ENCODE data around the gene MAGI2.

- TF ChIP-seq ZBTB1 (CRISPR knock-in tag; IDR thresholded peaks at IDR 0.05; ENCODE audit: borderline replicate concordance) (no peak), ZSCAN29 (CRISPR knock-in tag; conservative IDR thresholded peaks at IDR 0.05) (no peak), ZNF10 (CRISPR knock-in tag; IDR thresholded peaks at IDR 0.05; ENCODE audit: borderline replicate concordance, low read depth) (no peak), HMG20B (CRISPR knock-in tag; conservative IDR thresholded peaks at IDR 0.05) (no peak), ATF3 (CRISPR knock-in tag; IDR thresholded peaks at IDR 0.05) (no peak), YEATS4 (CRISPR knock-in tag; IDR thresholded peaks at IDR 0.05; ENCODE audit: borderline replicate concordance) (no peak), POLR2A (IDR thresholded peaks at IDR 0.05; ENCODE audit: insufficient read depth in 1 of 2, low read depth in 2 of 2, low read length in 2 of 2) (no peak), MAX (IDR thresholded peaks at IDR 0.05) (no peak), HNRNPH1 (optimal IDR thresholded peaks at IDR 0.05; ENCODE audit: low read depth, low read length) (no peak)
Observed at GRCh38 chr7:78400038-78400437, 1053.4 kb downstream of the MAGI2 start.
